PC-9 (cell line): ENCODE measurements around the gene ST8SIA2.

Source experiments
- CTCF ChIP-seq: fragments of 200-600 bp; sonication (generic); conservative IDR thresholded peaks from 2 replicates; pipeline ENCODE4 v1.6.1; 2017; ENCODE audit warnings: mixed run types, antibody characterized with exemption, mild to moderate bottlenecking, moderate library complexity
- EZH2 ChIP-seq: fragments of 200-600 bp; sonication (generic); IDR thresholded peaks from 2 replicates; pipeline ENCODE4 v1.8.0; 2017; ENCODE audit warnings: antibody characterized with exemption, low read depth

GRCh38 chr15:92410537-92410936, 16.9 kb downstream of the ST8SIA2 start:
- no peak for TF ChIP-seq CTCF
- TF ChIP-seq EZH2, result no peak
